ENCODE results near the gene DMRT3.

Gene DMRT3, protein sequence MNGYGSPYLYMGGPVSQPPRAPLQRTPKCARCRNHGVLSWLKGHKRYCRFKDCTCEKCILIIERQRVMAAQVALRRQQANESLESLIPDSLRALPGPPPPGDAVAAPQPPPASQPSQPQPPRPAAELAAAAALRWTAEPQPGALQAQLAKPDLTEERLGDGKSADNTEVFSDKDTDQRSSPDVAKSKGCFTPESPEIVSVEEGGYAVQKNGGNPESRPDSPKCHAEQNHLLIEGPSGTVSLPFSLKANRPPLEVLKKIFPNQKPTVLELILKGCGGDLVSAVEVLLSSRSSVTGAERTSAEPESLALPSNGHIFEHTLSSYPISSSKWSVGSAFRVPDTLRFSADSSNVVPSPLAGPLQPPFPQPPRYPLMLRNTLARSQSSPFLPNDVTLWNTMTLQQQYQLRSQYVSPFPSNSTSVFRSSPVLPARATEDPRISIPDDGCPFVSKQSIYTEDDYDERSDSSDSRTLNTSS

DNA sequence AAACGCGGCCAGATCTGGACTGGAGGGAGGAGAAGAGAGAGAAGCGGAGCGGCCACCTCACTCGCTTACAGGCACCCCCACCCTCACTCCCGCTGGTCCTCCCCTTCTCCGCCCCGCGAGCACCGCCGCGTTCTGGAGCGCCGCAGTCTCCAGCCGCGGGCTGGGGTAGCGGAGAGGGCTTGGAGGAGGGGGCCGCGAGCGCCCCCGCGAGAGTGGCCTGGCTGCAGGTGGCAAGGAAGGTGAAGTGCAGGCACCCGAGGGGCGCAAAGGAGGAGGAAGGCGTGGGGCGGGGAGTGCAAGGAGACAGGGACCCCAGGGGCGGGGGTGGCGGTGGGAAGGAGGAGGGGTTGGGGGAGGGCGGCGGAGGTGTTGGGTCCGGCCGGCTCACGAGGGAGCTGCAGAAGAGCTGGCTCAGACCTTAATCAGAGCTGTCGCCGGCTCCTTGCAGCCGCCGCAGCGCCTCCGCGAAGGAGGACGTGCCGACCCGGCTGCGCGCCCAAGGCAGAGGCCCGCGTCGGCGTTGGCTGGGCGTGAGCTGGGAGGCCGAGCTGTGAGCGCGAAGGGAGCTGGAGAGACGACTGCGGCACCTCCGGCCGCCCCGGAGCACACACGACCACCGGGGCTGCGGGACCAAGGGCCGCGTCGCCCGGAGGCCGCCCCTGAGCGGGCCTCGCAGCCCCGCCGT lies at the start of gene DMRT3:
TSS of gene DMRT3 (plus strand) at position 398 of the 685 bp plus-strand sequence. CDS start 347 bp downstream, outside the sequence.
- FAIRE-seq: no peak

DNA sequence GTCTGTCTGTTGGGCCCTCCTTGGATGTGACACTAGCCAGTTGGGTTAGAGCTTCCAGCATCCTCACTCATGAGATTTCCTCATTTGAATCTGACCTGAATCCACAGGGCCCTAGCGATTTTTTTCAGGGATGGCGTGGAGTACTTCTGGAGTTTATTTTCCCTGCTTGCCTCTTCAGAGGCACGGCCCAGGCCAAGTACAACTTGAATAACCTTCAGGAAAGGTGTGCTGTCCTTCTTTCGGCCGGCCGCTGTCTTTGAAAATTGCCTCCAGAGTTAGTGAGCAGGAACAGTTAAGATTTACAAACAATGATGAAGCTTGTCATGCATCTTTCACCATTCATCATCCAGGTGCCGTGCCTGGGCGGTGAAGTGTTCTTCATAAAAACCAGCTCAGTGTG lies 49.5 kb upstream of the DMRT3 start:
- no peak for FAIRE-seq

- FAIRE-seq: no peak
Observed at GRCh38 chr9:928363-929042, 48.0 kb upstream of the DMRT3 start.

- no peak for FAIRE-seq
Observed at GRCh38 chr9:929719-930118, 46.7 kb upstream of the DMRT3 start.

DNA sequence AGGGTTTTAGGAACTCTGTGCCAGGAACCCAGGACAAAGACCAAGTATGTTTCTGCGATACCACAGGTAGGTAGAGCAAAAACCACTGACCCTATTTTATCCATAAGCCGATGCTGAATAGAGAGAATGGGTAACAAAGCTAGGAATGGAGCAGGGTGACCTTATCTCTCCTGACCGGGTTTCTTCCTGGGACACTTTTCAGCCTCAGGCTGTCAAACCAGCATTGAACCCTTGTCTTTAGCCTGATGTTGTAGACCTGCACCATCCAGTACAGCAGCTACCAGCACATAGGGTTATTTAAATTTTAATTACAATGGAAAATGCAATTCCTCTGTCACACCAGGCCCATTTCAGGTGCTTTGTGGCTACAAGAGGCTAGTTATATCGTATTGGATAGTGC lies 43.1 kb upstream of the DMRT3 start:
- FAIRE-seq: no peak

- FAIRE-seq: no peak
Observed at GRCh38 chr9:935348-935965, 41.0 kb upstream of the DMRT3 start.

- no peak for FAIRE-seq
Observed at GRCh38 chr9:942805-943580, 33.5 kb upstream of the DMRT3 start.

DNA sequence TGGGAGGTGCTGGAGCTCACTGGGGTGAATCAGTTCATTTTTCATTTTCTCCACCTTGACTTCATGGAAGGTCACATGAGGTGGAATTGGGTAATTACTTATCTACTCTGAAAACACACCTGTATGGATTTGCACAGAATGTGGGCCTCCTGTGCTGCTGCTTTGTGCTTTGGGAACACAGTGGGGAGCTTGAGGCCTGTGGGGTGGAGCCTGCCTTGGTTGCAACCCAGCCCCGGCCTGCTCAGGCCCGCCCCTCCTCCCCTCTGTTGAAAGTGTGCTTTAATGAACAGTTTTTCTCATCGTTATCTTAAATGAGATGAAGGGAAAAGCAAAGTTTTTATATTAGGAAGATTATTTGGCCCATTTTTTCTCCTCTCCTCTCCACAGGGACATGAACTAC lies 28.5 kb upstream of the DMRT3 start:
- no peak for FAIRE-seq

DNA sequence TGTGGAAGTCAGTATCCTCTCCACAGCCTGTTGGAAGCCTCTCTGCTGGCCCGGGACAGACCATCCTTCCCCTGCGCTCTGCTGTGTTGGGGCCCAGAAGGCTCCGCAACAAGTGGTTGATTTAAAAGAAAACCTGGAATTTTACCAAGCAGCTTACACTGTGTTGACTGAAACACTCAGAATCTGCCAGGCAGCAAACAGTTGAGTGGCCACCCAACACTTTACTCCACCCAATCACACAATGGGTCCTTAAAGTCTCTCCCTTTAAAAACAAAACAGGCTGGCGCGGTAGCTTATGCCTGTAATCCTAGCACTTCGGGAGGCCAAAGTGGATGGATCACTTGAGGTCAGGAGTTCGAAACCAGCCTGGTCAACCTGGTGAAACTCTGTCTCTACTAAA lies 28.0 kb upstream of the DMRT3 start:
- FAIRE-seq: no peak

DNA sequence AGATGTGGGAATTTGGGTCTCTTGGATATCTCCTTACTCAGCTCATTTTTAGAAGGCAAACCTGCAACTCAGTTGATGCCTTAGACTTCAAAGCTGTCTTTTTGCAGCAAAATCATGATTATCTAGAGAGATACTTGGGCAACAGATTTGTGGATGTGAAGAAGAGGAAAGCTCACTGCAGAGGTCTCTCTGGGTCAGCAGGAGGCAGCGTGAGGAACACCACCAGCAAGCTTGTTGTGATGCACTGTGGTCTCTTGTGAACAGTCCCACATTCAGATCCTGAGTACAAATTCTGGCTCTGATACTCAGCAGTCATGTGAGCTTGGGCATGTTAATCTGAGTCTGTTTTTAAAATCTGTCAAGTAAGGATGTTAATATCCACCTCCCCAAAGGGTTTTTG lies 26.3 kb upstream of the DMRT3 start:
- no peak for FAIRE-seq

- no peak for FAIRE-seq
Observed at GRCh38 chr9:952546-952945, 23.9 kb upstream of the DMRT3 start.

DNA sequence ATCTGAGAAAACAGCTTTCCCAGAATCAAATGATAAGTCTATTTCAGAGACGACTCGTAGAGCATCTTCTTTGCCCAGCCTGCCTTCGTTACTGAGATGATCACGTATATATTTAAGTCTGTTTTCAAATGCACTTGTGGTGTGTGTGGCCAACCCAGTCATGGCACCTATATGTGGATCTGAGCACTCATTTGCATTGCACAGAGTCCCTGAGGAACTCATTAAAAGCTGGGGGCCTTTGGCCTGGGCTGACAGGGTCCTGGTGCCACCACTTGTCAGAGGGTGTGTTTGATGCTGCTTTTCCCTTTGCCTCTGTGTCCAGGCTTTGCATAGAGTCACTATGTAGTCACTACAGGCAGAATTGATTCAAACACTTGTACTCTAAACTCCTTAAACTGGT lies 17.4 kb upstream of the DMRT3 start:
- FAIRE-seq: no peak

- no peak for FAIRE-seq
Observed at GRCh38 chr9:959914-960313, 16.5 kb upstream of the DMRT3 start.

DNA sequence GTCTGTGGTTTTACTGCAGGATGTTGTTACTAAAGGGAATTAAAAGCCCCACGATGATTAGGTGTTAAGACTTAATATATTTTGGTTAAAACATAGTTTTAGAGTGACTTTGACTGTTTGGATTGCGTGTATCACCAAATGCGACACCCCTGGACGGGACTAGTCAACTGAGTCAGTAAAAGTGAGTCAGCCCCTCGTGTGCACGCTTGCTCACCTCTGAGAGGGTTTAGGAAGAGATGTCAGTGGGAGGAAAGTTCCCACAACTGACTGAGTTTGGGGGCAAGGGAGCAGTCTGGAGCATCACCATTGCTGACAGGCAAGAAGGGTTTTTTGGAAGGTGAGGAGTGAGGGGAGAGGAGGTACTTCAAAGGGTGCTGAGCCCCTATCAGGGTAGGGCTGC lies 14.4 kb upstream of the DMRT3 start:
- no peak for FAIRE-seq

DNA sequence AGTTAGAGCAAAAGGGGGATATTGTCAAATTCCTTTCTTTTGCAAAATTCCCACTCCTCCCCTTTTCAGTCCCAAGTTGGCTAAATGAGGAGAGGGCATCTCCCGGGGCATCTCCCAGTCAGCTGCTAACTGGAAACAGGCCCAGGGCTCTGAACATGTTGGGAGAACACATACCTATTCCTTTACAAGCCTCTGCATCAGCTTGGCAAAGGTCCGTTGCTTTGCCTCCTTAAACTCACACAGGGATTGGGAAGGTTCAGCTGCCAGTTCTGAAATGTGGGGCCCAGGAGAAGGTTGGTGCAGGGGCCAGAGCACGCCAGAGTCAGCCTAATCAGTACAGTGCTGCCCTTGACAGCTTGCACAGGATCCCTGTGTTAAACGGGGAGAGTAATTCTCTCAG lies 11.0 kb upstream of the DMRT3 start:
- no peak for FAIRE-seq

GRCh38 chr9:966870-967269 lies 9.6 kb upstream of the DMRT3 start:
- no peak for FAIRE-seq

DNA sequence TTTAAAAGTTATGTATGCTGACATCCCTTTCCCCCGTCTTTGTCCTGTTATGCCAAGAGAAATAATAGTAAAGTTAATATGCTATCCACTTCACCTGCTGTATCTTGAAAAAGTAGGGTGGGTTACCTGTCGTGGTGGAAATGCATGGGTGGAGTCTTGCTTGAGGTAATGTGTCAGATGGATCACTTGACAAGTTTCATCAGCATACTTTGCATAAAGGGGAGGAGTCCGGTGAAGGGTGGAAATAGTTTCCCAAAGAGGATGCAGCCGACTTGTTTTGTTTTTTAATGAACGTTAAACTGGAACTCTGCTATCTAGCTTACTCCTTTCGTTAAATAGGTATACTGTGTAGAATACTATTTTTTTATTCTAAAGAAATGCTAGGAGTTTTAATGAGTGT lies 9.0 kb upstream of the DMRT3 start:
- no peak for FAIRE-seq

DNA sequence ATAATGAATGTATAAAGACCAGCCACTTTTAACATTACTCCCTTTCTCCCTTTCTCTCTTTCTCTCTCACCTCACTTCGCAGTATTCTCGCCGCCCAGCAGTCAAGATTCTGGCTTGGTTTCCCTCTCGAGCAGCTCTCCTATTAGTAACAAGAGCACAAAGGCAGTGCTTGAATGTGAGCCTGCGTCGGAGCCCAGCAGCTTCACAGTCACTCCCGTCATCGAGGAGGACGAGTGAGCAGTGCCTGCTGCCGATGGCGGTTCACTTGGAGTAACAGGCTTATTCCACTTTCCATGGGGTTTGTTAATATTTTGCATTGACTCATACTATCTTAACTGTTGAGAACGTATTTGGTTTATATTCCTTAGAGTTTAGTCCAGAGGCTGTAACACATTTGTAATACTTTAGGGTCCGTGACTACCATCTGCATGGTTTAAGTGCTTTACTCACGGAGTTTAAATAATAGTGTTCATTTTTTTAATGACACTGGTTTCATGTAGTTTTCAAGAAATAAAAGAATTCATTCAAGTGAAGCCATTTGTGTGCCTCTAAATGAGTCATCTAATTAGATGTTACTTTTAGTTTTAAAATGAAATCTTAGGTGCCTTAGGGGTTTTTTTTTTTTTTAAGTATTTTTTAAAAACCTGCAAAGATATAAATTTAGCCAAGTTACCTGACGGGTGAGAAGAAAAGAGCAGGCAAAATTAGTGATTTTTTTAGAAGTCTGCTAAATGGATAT lies 8.4 kb upstream of the DMRT3 start:
- no peak for FAIRE-seq

DNA sequence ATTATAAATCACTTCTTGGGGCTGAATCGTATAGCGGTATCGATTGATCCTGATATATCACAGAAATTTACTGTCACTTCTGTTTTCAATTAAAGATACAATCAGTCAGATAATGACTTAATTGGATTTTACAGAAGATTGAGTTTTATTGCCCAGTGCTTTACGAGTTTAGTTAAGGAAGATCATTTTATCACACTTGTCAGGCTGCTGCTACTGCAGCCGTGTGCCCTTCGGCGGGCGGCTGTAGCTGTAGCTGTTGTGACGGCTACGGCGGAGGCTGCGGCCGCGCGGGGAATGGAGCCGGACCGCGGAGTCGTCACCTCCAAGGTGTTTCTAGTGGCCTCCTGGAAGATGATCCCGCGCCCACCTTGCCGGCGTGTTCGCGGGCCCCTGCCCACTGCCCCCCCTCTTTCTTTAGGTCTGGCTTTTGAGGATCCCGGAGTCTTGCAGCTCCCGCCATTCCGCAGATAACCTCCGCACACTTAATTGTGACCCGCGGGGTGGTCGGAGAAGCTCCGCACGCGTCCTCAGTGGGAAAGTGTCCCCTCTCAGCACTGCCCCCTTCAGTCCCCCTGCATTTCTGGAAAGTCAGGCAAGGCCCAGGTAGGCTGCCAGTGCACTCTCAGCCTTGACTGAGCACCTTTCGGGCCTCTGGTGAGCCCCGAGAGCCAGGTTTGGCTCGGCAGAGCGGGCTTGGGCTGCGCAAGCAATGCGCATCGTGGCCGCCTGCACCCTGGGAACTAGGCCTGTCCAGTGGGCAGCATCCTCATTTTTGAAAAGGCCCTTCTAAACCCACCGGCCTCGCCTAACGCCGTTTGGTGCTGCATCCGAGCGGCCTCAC lies 6.9 kb upstream of the DMRT3 start:
- FAIRE-seq: no peak

GRCh38 chr9:970151-970996 lies 6.1 kb upstream of the DMRT3 start:
- no peak for FAIRE-seq

All from TTC549 (cell line).